ENCODE data around the gene KRTAP24-1. TPM values are rescaled to one million over a fixed set of nuclear protein-coding genes. Genes with fewer than 3 reads are reported as not detected.

The KRTAP24-1 gene
- total RNA-seq, 1 experiment from 2014 or later: not detected

GRCh38 chr21:30320215-30320614 lies 37.5 kb upstream of the KRTAP24-1 start, which contains the start of gene KRTAP26-1:
Gene KRTAP26-1, minus strand, starts transcription at chr21:30320315. Its CDS starts 280 bp downstream, at chr21:30320035.
- no peak within 1 kb of the TSS for H3K14ac ChIP-seq (ENCODE audit: insufficient read depth, low read length)
- no peak within 1 kb of the TSS for H4K91ac ChIP-seq (ENCODE audit: insufficient read length, low read depth, low read length)
- H2BK120ac ChIP-seq (ENCODE audit: low read depth, low read length, poor library complexity, severe bottlenecking): no peak within 1 kb of the TSS
- H3K27me3 ChIP-seq (ENCODE audit: insufficient read depth, low read length): no peaks in the 10 kb centered on the region
- H3K18ac ChIP-seq (ENCODE audit: insufficient read length, low read depth, low read length): no peak within 1 kb of the TSS
- no peak within 1 kb of the TSS for H4K8ac ChIP-seq (replicated peaks; ENCODE audit: insufficient read length, low read depth, low read length)
- no peak for TF ChIP-seq CTCF (conservative IDR thresholded peaks at IDR 0.05)
- no peak within 1 kb of the TSS for H3K9ac ChIP-seq (ENCODE audit: extremely low read depth, insufficient read length, low read length)
- no peak within 1 kb of the TSS for H3K27ac ChIP-seq (ENCODE audit: insufficient read length, low read depth, low read length)
- H3K27me3 Mint-ChIP-seq (ENCODE audit: low read depth): peaks cover 3% of the 10 kb centered on the region; the same call in 1 of the 2 replicates
- H3K4ac ChIP-seq (ENCODE audit: low read depth, low read length): no peak within 1 kb of the TSS
- no peak within 1 kb of the TSS for H2BK12ac ChIP-seq (ENCODE audit: insufficient read length, low read depth, low read length)
- no peak within 1 kb of the TSS for H2AFZ ChIP-seq (ENCODE audit: low read length)
- no peak within 1 kb of the TSS for H3K56ac ChIP-seq (ENCODE audit: insufficient read length, low read depth, low read length)
- no peak within 1 kb of the TSS for H2BK15ac ChIP-seq (ENCODE audit: low read depth, low read length)
- no peak within 1 kb of the TSS for H2AK5ac ChIP-seq (ENCODE audit: insufficient read length, low read length)
- DNase-seq: no peak
- no peak within 1 kb of the TSS for H4K5ac ChIP-seq (ENCODE audit: insufficient read length, low read depth, low read length)
- no peaks in the 10 kb centered on the region for H3K23me2 ChIP-seq (ENCODE audit: insufficient read length, low read depth, low read length, poor library complexity, severe bottlenecking)
- H3K9me3 Mint-ChIP-seq: peaks cover under 1 to 5% of the 10 kb centered on the region in 2 experiments; a peak in 1 of 5 replicates
- H3K23ac ChIP-seq (ENCODE audit: insufficient read length, low read depth, low read length): no peak within 1 kb of the TSS
- no peak within 1 kb of the TSS for H3K4me3 Mint-ChIP-seq
- no peak within 1 kb of the TSS for H3T11ph ChIP-seq (ENCODE audit: low read length)
- no peaks in the 10 kb centered on the region for H3K79me2 ChIP-seq (ENCODE audit: insufficient read depth, low read length)
- H3K36me3 Mint-ChIP-seq (ENCODE audit: insufficient read depth in 1 of 3, low read depth in 3 of 3): no peaks in the 10 kb centered on the region; a peak in 1 of 7 replicates
- H3K4me1 ChIP-seq (ENCODE audit: insufficient read depth, low read length): no peaks in the 10 kb centered on the region
- H3K27ac Mint-ChIP-seq: no peak within 1 kb of the TSS
- H2BK20ac ChIP-seq (ENCODE audit: low read depth, low read length, poor library complexity, severe bottlenecking): no peak within 1 kb of the TSS
- no peaks in the 10 kb centered on the region for H3K4me1 Mint-ChIP-seq
- no peaks in the 10 kb centered on the region for H3K79me1 ChIP-seq (ENCODE audit: insufficient read depth, low read depth, low read length, poor library complexity, severe bottlenecking)
- no peaks in the 10 kb centered on the region for H3K9me3 ChIP-seq (ENCODE audit: control insufficient read depth, low read depth, low read length)
- no peaks in the 10 kb centered on the region for H4K20me1 ChIP-seq (ENCODE audit: control insufficient read depth, insufficient read depth, insufficient read length)
- no CpG with 5 or more reads among the region's 2 CpGs for WGBS (ENCODE audit: extremely low coverage, insufficient read length, low lambda C conversion rate)
- H3K4me2 ChIP-seq (ENCODE audit: insufficient read depth, insufficient read length, low read length): no peak within 1 kb of the TSS
- no peak within 1 kb of the TSS for H2BK5ac ChIP-seq (ENCODE audit: insufficient read length, low read length)
